IPS DF 19.7 (cell line): Measurements from ENCODE around the gene BCL2L12.
"Not testable (repeated sequence)": the region's sequence is repeated elsewhere in the genome, so short reads cannot be mapped to it uniquely, and the experiment has no call there.

Source experiments
- DNase-seq: peaks from one replicate; pipeline ENCODE4 v3.0.0-alpha.2; 2013; ENCODE audit warnings: low read depth, low spot score

The BCL2L12 gene

GRCh38 chr19:49665351-49666119, at the start of gene BCL2L12, which contains the start of gene IRF3:
Gene BCL2L12, plus strand, starts transcription at chr19:49665933. Its CDS starts 760 bp downstream, at chr19:49666693.
Gene IRF3, minus strand, starts transcription at chr19:49665857. Its CDS starts 1,019 bp downstream, at chr19:49664838.
- no peak for DNase-seq

GRCh38 chr19:49616532-49616931, 49.2 kb upstream of the BCL2L12 start:
- DNase-seq: no peak

DNA sequence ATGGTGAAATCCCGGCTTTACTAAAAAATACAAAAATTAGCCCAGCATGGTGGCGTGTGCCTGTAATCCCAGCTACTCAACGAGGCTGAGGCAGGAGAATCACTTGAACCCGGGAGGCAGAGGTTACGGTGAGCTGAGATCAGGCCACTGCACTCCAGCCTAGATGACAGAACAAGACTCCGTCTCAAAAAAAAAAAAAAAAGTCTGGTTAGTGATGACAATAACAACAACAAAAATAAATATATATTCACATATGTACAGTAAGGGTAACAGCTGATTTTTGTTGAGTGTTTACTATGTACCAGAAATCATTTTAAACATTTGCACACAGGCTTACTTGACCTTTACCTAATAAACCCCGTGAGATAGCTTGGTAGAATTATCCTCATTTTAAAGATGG, 48.8 kb upstream of the BCL2L12 start:
- DNase-seq: no peak

DNA sequence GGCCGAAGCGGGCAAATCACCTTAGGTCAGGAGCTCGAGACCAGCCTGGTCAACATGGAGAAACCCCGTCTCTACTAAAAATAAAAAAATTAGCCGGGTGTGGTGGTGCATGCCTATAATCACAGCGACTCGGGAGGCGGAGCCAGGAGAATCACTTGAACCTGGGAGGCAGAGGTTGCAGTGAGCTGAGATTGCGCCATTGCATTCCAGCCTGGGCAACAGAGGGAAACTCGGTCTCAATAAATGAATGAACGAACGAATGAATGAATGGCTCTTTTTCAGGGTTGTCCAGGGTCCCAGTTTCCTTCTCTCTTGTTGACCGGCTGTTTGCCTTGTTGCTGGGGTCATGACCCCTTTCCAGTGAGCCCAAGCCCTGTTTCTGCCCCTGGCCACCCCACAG, 47.9 kb upstream of the BCL2L12 start:
- DNase-seq: not testable (repeated sequence)

- no peak for DNase-seq
Observed at GRCh38 chr19:49624967-49625910, 40.5 kb upstream of the BCL2L12 start.

DNA sequence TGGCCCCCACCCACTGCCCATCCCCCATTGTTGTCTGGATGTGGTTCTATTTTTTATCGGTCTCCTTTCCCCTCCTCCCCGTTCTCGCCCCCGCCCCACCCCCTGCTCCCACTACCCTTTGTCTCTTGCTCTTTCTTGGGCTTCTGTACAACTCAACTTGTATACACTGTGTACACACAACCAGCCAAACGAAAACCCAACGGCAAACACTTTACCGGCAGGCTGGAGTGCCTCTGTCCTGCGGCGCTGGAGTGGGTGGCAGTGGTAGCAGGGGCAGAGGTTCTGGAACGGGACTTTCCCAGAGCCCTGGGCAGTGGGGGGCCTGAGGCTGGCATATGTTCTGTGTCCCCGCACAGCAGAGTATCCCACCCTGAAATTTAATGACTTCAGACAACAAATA, 39.5 kb upstream of the BCL2L12 start:
- no peak for DNase-seq

- DNase-seq: no peak
Observed at GRCh38 chr19:49629659-49630058, 36.1 kb upstream of the BCL2L12 start.

- no peak for DNase-seq
Observed at GRCh38 chr19:49631014-49631588, 34.6 kb upstream of the BCL2L12 start.

DNA sequence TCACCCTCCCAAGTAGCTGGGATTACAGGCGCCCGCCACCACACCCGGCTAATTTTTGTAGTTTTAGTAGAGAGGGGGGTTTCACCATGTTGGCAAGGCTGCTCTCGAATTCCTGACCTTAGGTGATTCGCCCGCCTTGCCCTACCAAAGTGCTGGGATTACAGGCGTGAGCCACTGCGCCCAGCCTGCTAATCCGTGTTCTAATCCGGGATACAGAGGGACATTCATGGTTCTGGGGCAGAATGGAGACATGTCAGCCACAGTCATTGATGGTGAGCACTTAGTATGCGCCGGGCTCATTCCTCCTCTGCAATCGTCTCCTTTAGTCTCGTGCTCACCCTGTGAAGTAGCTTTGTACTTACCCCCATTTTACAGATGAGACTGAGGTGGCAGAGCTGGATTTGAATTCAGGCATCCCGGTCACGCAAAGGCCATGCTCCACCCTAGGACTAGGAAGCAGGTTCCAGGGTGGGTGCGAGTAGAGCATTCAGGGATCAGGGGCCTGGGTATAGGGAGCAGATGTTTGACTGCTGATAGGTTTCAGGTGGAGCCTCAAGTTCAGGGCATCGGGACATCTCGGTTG, 34.0 kb upstream of the BCL2L12 start:
- DNase-seq: no peak

DNA sequence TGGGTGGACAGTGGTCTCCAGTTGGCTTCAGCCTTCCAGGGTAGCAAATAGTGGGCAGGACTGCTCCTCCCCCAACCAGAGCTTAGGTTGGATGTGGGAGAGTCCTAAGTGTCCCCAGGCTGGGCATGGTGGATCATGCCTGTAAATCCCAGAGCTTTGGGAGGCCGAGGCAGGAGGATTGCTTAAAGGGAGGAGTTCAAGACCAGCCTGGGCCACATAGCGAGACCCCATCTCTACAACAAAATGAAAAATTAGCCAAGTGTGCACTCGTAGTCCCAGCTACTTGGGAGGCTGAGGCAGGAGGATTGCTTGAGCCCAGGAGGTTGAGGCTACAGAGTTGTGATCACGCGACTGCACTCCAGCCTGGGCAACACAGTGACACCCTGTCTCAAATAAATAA, 33.2 kb upstream of the BCL2L12 start:
- no peak for DNase-seq

DNA sequence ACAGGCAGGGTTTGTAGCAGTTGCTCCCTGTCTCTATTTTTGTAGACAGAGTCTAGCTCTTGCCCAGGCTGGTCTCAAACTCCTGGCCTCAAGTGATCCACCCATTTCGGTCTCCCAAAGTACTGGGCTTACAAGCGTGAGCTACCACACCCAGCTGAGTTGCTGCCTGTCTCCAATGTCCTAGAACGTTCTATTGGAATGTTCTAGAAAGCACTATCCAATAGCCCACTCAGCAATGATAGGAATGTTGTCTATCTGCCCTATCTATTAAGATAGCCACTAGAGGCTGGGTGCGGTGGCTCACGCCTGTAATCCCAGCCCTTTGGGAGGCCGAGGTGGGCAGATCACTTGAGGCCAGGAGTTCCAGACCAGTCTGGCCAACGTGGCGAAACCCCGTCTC, 32.5 kb upstream of the BCL2L12 start:
- not testable (repeated sequence) for DNase-seq

GRCh38 chr19:49635530-49636232, 30.1 kb upstream of the BCL2L12 start:
- no peak for DNase-seq

DNA sequence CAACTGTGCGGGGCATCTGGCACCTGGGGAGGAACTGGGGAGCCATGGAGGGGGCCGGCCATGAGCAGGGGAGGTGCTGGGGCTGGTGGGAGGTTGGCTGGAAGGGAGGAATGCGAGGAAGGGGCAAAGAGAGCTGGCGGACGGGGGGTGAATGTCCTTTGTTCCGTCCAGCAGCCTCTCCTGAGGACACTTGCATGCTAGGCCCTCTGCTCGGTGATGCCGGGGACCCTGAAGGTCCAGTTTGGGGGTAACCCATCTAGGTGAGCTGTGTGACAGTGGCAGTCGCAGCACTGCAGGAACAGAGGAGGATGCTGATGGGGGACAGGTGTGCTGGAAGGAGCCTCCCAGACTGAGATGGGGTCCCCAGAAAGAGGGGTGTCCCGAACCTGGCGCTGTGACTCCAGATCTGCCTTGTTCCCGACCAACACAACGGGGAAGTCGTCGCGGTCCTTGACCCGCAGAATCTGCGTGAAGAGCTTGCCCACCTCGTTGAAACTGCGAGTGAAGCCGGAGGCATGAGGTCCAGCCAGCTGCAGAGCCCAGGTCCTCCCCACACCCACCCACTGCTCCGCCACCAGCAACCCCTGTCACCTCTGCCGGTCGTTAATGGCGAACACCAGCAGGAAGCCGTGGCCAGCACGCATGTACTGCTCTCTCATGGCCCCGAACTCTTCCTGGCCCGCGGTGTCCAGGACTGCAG, 29.4 kb upstream of the BCL2L12 start:
- DNase-seq: no peak

DNA sequence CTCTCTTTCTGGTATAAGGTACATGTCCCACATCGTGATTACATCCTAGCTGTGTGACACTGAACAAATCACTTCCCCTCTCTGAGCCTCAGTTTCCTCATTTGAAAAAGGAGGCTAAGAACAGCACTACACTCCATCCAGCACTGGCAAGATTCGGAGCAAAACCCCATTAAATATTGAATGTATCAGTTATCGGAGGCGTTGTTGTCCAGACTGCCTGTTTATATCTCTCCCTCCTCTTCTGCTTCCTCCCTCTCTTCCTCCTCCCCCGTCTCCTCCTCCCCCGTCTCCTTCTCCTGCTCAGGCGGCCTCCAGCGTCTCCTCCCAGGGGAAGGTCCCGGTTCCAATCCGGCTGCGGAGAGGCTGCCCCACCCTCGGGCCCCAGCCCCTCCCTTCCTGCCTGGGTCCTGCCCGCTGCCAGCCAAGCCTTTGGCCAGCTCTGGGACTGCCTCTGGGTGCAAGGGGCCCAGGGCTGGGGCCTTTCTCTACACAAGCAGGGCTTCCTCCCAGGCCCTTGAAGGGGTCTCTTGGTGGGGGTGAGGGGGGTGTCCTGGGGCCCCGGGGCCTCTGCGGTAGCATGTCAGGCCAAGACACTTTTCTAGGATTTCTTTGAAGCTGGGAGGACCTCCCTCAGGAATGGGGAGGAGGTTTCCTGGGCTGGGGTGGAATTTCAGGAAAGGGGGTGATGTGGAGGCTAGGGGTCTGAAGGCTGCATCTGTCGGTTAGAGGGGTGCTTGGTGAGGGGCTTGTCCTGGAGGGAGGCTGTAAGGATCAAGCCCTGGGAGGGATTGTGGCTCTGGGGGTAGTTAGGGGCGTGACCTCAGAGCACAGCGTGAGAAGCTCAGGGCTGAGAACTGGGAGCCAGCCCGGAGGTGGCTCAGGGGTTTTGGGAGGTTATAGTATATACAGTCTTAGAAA, 27.7 kb upstream of the BCL2L12 start:
- no peak for DNase-seq

- DNase-seq: no peak
Observed at GRCh38 chr19:49639401-49640112, 26.2 kb upstream of the BCL2L12 start.

GRCh38 chr19:49640113-49640898, 25.4 kb upstream of the BCL2L12 start, which contains the start of gene RRAS:
Gene RRAS, minus strand, starts transcription at chr19:49640143. Its CDS starts 45 bp downstream, at chr19:49640098.
- DNase-seq: peak; percentile 98

GRCh38 chr19:49641688-49642491, 23.8 kb upstream of the BCL2L12 start, which contains the start of gene SCAF1:
Gene SCAF1, plus strand, starts transcription at chr19:49642209. Its CDS starts 2,818 bp downstream, at chr19:49645027.
- peak; percentile 94 for DNase-seq
